K562 (cell line): ENCODE measurements around the gene IFFO2. TPM values are rescaled to one million over a fixed set of nuclear protein-coding genes. Genes with fewer than 3 reads are reported as not detected.

ENCODE experiments used
- ATAC-seq: fragments of 200-7000 bp; cut with Tn5 transposase; 3 replicates; pipeline ENCODE4 v1.9.1; 2020; ENCODE audit warnings: moderate library complexity
- BruUV-seq: library from RNA; stranded (reverse); fragments of 400-500 nt; replicated peaks from 2 replicates; lab custom pipeline; 2021; lab: Mats Ljungman, UMichigan
- CTCF ChIA-PET: fragments of 300-600 bp; formaldehyde crosslinking; extraction: SDS; loops from one replicate; lab custom pipeline; 2021; ENCODE audit warnings: low intra/inter-chr PET ratio; lab: Yijun Ruan, JAX
- POLR2A ChIA-PET: fragments of 300-600, 350-650 bp; sonication (Branson Sonifier 250); formaldehyde crosslinking; extraction: SDS; loops from one replicate; lab custom pipeline; 2021; ENCODE audit warnings: antibody characterized with exemption, inconsistent platforms; lab: Yijun Ruan, JAX
- DNase-seq, 4 experiments: peaks; one replicate each; pipeline versions ENCODE4 v3.0.0 to v3.0.0-alpha.2; 2011 to 2018; ENCODE audit warnings: low spot score in 3 of 4, mixed read lengths in 3 of 4; ENCODE audit errors: extremely low read depth in 1 of 4
- FAIRE-seq: peaks from 2 replicates; lab custom pipeline; 2011; peaks lifted over from hg19 to GRCh38; lab: Jason Lieb, UNC
- H2AFZ ChIP-seq: 2 replicates; pipeline ENCODE4 v1.6.0; 2011; ENCODE audit warnings: low read depth, low read length, control low read depth, inconsistent platforms
- H3K27ac ChIP-seq: fragments of 200-600 bp; 3 replicates; pipeline ENCODE4 v1.8.0; 2011; ENCODE audit warnings: low read depth, mild to moderate bottlenecking, control low read depth, inconsistent platforms, low read length, moderate library complexity, mixed read lengths; ENCODE audit errors: extremely low read depth
- H3K27me3 ChIP-seq, 2 experiments: fragments of 300-600 bp in 1 of 2; 2 replicates in 1 of 2; 3 replicates in 1 of 2; pipeline versions ENCODE4 v1.6.0 to v1.8.0; 2011; ENCODE audit warnings: inconsistent platforms in 2 of 2, low read length in 2 of 2, mild to moderate bottlenecking in 1 of 2, mixed read lengths in 1 of 2, moderate library complexity in 1 of 2; ENCODE audit not compliant: control insufficient read depth in 2 of 2, insufficient read depth in 2 of 2
- H3K36me3 ChIP-seq: fragments of 300-600 bp; 3 replicates; pipeline ENCODE4 v1.8.0; 2011; ENCODE audit warnings: mild to moderate bottlenecking, low read length, inconsistent platforms; ENCODE audit not compliant: control insufficient read depth, insufficient read depth
- H3K4me1 ChIP-seq, 2 experiments: fragments of 200-600 bp in 1 of 2; replicated peaks in 1 of 2; 2 replicates in 1 of 2; 3 replicates in 1 of 2; pipeline versions ENCODE4 v1.5.1 to v1.8.0; 2011; ENCODE audit warnings: inconsistent platforms in 2 of 2, low read length in 2 of 2, mild to moderate bottlenecking in 1 of 2, mixed read lengths in 1 of 2, moderate library complexity in 1 of 2; ENCODE audit not compliant: control insufficient read depth in 2 of 2, insufficient read depth in 2 of 2
- H3K4me2 ChIP-seq: 2 replicates; pipeline ENCODE4 v1.6.1; 2011; ENCODE audit warnings: low read length, control low read depth, inconsistent platforms, mixed read lengths; ENCODE audit not compliant: insufficient read depth
- H3K4me3 ChIP-seq: fragments of 200-600 bp; sonication (generic), shearing (Covaris generic); 2 replicates; pipeline ENCODE4 v1.5.1; 2016; ENCODE audit warnings: control low read depth, inconsistent platforms
- H3K79me2 ChIP-seq: fragments of 200-600 bp; 3 replicates; pipeline ENCODE4 v1.8.0; 2011; ENCODE audit warnings: low read length, inconsistent platforms; ENCODE audit not compliant: control insufficient read depth, insufficient read depth
- H3K9ac ChIP-seq, 2 experiments: 2 replicates each; pipeline versions ENCODE4 v1.6.0 to v1.6.1; 2011; ENCODE audit warnings: low read depth in 2 of 2, low read length in 2 of 2, control low read depth in 1 of 2, inconsistent platforms in 1 of 2, mild to moderate bottlenecking in 1 of 2, mixed read lengths in 1 of 2; ENCODE audit not compliant: insufficient read depth in 1 of 2
- H3K9me1 ChIP-seq: one replicate; pipeline ENCODE4 v1.6.0; 2011; ENCODE audit warnings: inconsistent platforms, mild to moderate bottlenecking, low read length, moderate library complexity; ENCODE audit not compliant: control insufficient read depth, insufficient read depth
- H3K9me3 ChIP-seq: replicated peaks from 2 replicates; pipeline ENCODE4 v1.5.1; 2011; ENCODE audit warnings: low read depth, low read length, inconsistent platforms; ENCODE audit not compliant: control insufficient read depth, insufficient read depth
- H4K20me1 ChIP-seq: replicated peaks from 2 replicates; pipeline ENCODE4 v1.6.1; 2011; ENCODE audit warnings: low read length, inconsistent platforms, mixed read lengths; ENCODE audit not compliant: control insufficient read depth, insufficient read depth
- BACH1 ChIP-seq: fragments of 200-800 bp; sonication (Bioruptor generic); IDR thresholded peaks from 2 replicates; pipeline ENCODE4 v1.6.1; 2016; ENCODE audit warnings: missing genetic modification characterization, missing compliant biosample characterization
- GABPA ChIP-seq: fragments of 200-800 bp; sonication (Bioruptor generic); conservative IDR thresholded peaks from 2 replicates; pipeline ENCODE4 v1.6.1; 2016; ENCODE audit warnings: low read depth, missing genetic modification characterization, missing compliant biosample characterization
- SRSF3 ChIP-seq: fragments of 200-400 bp; formaldehyde crosslinking; IDR thresholded peaks from 2 replicates; pipeline ENCODE4 v1.6.1; 2016; ENCODE audit warnings: mild to moderate bottlenecking, low read length, moderate library complexity; ENCODE audit not compliant: insufficient read depth
- ZNF76 ChIP-seq: fragments of 250-450 bp; sonication (Bioruptor Pico); IDR thresholded peaks from 2 replicates; pipeline ENCODE4 v1.4.0; 2020; ENCODE audit warnings: mild to moderate bottlenecking, moderate library complexity, borderline replicate concordance
- WGBS: fragments of 100-300 bp; shearing (Covaris generic); methylation state at CpG from one replicate; pipeline ENCODE4 v1.1.6; 2016; ENCODE audit warnings: low coverage, mixed read lengths; ENCODE audit not compliant: insufficient coverage; ENCODE audit errors: missing lambda C conversion rate; 5-methylcytosine and 5-hydroxymethylcytosine counted together
- in situ Hi-C: fragments of 300-500 bp; cut with MboI; formaldehyde crosslinking; loops from 4 replicates; pipeline ENCODE4 v1.15.0; 2018; ENCODE audit warnings: inconsistent platforms, mixed read lengths
- intact Hi-C: fragments of 100-400 bp; cut with micrococcal nuclease; formaldehyde crosslinking; loops from 2 replicates; pipeline ENCODE4 v1.14.2; 2022
- polyA plus RNA-seq, 8 experiments: library from polyadenylated mRNA; depleted of rRNA in 4 of 8; stranded (reverse) in 5 of 8; unstranded in 3 of 8; fragments of >200 nt; fragmentation: Nextera tagmentation in 2 of 8; fragmentation: Illumina TruSeq in 1 of 8; extraction: Ambion mirVana in 2 of 8; extraction: Trizol in 1 of 8; gene quantifications; 2 replicates each; pipeline versions ENCODE4 v1.2.1 to v1.2.3, GENCODE V29; 2011 to 2014; ENCODE audit warnings: inconsistent platforms in 1 of 8, missing spikeins in 1 of 8
- total RNA-seq, 7 experiments: library from RNA; depleted of rRNA in 6 of 7; stranded (reverse); fragments of >200 nt in 6 of 7; fragmentation: Illumina TruSeq in 2 of 7; extraction: Trizol in 2 of 7; gene quantifications; 2 replicates each; pipeline versions ENCODE4 v1.2.1 to v1.2.3, GENCODE V29; 2011 to 2021; ENCODE audit warnings: low replicate concordance in 1 of 7
- TF ChIP-seq, protein P1 (sequence below): sonication (generic); formaldehyde crosslinking; IDR thresholded peaks from 2 replicates; pipeline ENCODE4 v1.8.0; 2022; ENCODE audit warnings: mild to moderate bottlenecking, missing genetic modification reagents
- TF ChIP-seq, protein P2 (sequence below), 2 experiments: fragments of 200-800 bp in 1 of 2; sonication (Bioruptor generic) in 1 of 2; sonication (generic) in 1 of 2; formaldehyde crosslinking in 1 of 2; IDR thresholded peaks in 1 of 2; conservative IDR thresholded peaks in 1 of 2; 2 replicates each; pipeline versions ENCODE4 v1.5.0 to v1.6.1; 2016 to 2020; ENCODE audit warnings: missing compliant biosample characterization in 1 of 2, missing genetic modification characterization in 1 of 2, missing genetic modification reagents in 1 of 2

IFFO2 gene
- total and polyA plus RNA-seq, 9 of the 15 experiments (the other 6 are each of a cell fraction or from before 2014, with no cell fraction given): 0.15 to 1.0 (median 0.44) TPM; not detected in 2

DNA sequence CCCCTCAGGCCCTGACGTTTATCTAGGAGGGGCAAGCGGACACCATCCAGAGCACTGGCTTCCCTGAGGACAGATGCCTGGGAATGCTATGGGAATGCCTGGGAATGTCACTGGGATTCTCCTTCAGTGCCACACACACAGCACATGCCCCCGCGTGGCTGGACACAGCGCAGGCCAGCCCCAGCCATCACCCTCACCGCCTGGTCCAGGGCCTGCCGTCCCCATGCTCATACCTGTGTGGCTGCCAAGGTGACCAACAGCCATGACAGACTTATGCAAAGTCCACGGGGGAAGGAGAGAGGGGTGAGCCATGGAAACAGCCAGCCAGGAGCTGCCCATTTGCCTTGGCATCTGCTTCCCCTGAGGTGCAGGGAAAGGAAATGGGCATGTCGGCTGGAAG, 91.3 kb downstream of the IFFO2 start:
- peaks cover 18% of the 10 kb centered on the region for H4K20me1 ChIP-seq
- FAIRE-seq (no peak), DNase-seq (no peak), ATAC-seq (no peak)
- H3K27ac ChIP-seq: no peak overlapping the region
- H3K36me3 ChIP-seq: no peaks in the 10 kb centered on the region
- intact Hi-C loops: no loop called here
- TF ChIP-seq GABPA (tag) (no peak), ZNF76 (CRISPR knock-in tag) (no peak), BACH1 (tag) (no peak), SRSF3 (no peak)
- TF ChIP-seq, protein P1, sequence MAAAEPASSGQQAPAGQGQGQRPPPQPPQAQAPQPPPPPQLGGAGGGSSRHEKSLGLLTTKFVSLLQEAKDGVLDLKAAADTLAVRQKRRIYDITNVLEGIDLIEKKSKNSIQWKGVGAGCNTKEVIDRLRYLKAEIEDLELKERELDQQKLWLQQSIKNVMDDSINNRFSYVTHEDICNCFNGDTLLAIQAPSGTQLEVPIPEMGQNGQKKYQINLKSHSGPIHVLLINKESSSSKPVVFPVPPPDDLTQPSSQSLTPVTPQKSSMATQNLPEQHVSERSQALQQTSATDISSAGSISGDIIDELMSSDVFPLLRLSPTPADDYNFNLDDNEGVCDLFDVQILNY (CRISPR knock-in tag): no peak
- TF ChIP-seq, protein P2, sequence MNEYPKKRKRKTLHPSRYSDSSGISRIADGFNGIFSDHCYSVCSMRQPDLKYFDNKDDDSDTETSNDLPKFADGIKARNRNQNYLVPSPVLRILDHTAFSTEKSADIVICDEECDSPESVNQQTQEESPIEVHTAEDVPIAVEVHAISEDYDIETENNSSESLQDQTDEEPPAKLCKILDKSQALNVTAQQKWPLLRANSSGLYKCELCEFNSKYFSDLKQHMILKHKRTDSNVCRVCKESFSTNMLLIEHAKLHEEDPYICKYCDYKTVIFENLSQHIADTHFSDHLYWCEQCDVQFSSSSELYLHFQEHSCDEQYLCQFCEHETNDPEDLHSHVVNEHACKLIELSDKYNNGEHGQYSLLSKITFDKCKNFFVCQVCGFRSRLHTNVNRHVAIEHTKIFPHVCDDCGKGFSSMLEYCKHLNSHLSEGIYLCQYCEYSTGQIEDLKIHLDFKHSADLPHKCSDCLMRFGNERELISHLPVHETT (CRISPR knock-in tag; conservative IDR thresholded peaks at IDR 0.05 in 1 of 2, IDR thresholded peaks at IDR 0.05 in 1 of 2): no peak
- no peaks in the 10 kb centered on the region for H3K4me1 ChIP-seq
- H3K4me2 ChIP-seq: no peak overlapping the region
- H3K4me3 ChIP-seq: no peak overlapping the region
- no peaks in the 10 kb centered on the region for H3K9me1 ChIP-seq
- H3K79me2 ChIP-seq: no peaks in the 10 kb centered on the region
- CTCF ChIA-PET: no interaction called here
- no peak overlapping the region for H3K9ac ChIP-seq
- POLR2A ChIA-PET: interaction anchor here (1.5 kb wide), 1 partner anchor 10 kb away, joined by 3 read pairs; no protein-coding TSS in a partner anchor
- no TSS peak for BruUV-seq
- H3K9me3 ChIP-seq: no peaks in the 10 kb centered on the region
- in situ Hi-C loops: no loop called here
- 1% methylated on average over 9 of the region's 9 CpGs for WGBS
- H2AFZ ChIP-seq: no peak overlapping the region
- peaks cover 44 to 86% of the 10 kb centered on the region in 2 experiments for H3K27me3 ChIP-seq
